HEK293T (cell line): ENCODE data around the gene C3orf22.

Experiments used
- BHLHE40 ChIP-seq: fragments of 450-650 bp; IDR thresholded peaks from 2 replicates; pipeline ENCODE4 v1.6.1; 2016; ENCODE audit warnings: mild to moderate bottlenecking, moderate library complexity, borderline replicate concordance
- PKNOX1 ChIP-seq: fragments of 450-650 bp; IDR thresholded peaks from 2 replicates; pipeline ENCODE4 v1.6.1; 2016
- SUZ12 ChIP-seq: fragments of 450-650 bp; IDR thresholded peaks from 2 replicates; pipeline ENCODE4 v1.6.1; 2016; ENCODE audit warnings: mild to moderate bottlenecking
- TARDBP ChIP-seq: fragments of 450-650 bp; IDR thresholded peaks from 2 replicates; pipeline ENCODE4 v1.6.1; 2016

- TF ChIP-seq PKNOX1 (no peak), BHLHE40 (no peak), SUZ12 (no peak), TARDBP (no peak)
Observed at GRCh38 chr3:126581569-126581968, 22.8 kb upstream of the C3orf22 start.
